OCI-LY3 (cell line): ENCODE results near the gene RFPL2.

ENCODE experiments used
- H2AFZ ChIP-seq: fragments of 200-600, 300-600 bp; shearing (Covaris generic); 2 replicates; pipeline ENCODE4 v1.6.0; 2014; ENCODE audit warnings: antibody characterized with exemption, low read depth, low read length
- H3K27ac ChIP-seq: fragments of 200-600, 300-600 bp; sonication (generic); 2 replicates; pipeline ENCODE4 v1.5.1; 2014; ENCODE audit warnings: mild to moderate bottlenecking, low read length, moderate library complexity, mixed read lengths
- H3K27me3 ChIP-seq: fragments of 200-600, 300-600 bp; sonication (generic); 2 replicates; pipeline ENCODE4 v1.6.1; 2014; ENCODE audit warnings: low read depth, low read length, mixed read lengths
- H3K36me3 ChIP-seq: fragments of 200-600, 300-600 bp; sonication (generic); replicated peaks from 2 replicates; pipeline ENCODE3; 2014; ENCODE audit warnings: low read depth, low read length, mixed read lengths
- H3K4me1 ChIP-seq: fragments of 300-600, 200-600 bp; sonication (generic); 2 replicates; pipeline ENCODE4 v1.6.1; 2014; ENCODE audit warnings: low read length, mixed read lengths
- H3K4me2 ChIP-seq: fragments of 200-600, 300-600 bp; sonication (generic); 2 replicates; pipeline ENCODE4 v1.6.1; 2014; ENCODE audit warnings: low read length, mixed read lengths
- H3K4me3 ChIP-seq: fragments of 300-600, 200-600 bp; sonication (generic); 2 replicates; pipeline ENCODE4 v1.5.1; 2014; ENCODE audit warnings: antibody characterized with exemption, mild to moderate bottlenecking, low read length, moderate library complexity
- H3K79me2 ChIP-seq: fragments of 300-600, 200-600 bp; shearing (Covaris generic); 2 replicates; pipeline ENCODE4 v1.6.1; 2014; ENCODE audit warnings: mild to moderate bottlenecking, low read length, mixed read lengths
- H3K9ac ChIP-seq: fragments of 300-600, 200-600 bp; shearing (Covaris generic); 2 replicates; pipeline ENCODE4 v1.6.0; 2014; ENCODE audit warnings: mild to moderate bottlenecking, low read length, moderate library complexity
- H3K9me3 ChIP-seq: fragments of 200-600, 300-600 bp; shearing (Covaris generic); 2 replicates; pipeline ENCODE4 v1.6.1; 2014; ENCODE audit warnings: low read length, mixed read lengths; ENCODE audit not compliant: insufficient read depth
- H4K20me1 ChIP-seq: fragments of 200-600, 300-600 bp; sonication (generic); 2 replicates; pipeline ENCODE4 v1.6.1; 2016; ENCODE audit warnings: low read length, mixed read lengths; ENCODE audit not compliant: insufficient read depth
- CTCF ChIP-seq: fragments of 200-600, 300-600 bp; sonication (generic); IDR thresholded peaks from 2 replicates; pipeline ENCODE4 v1.5.1; 2014; ENCODE audit warnings: antibody characterized with exemption, low read length, low read depth
- EZH2phosphoT487 ChIP-seq: fragments of 200-600 bp; shearing (Covaris generic); IDR thresholded peaks from 2 replicates; pipeline ENCODE4 v1.6.1; 2018; ENCODE audit warnings: antibody characterized with exemption, mixed run types, low read depth

Gene RFPL2

GRCh38 chr22:32245042-32245441 is 40.2 kb upstream of the RFPL2 start:
- no peaks in the 10 kb centered on the region for H3K79me2 ChIP-seq
- no peak overlapping the region for H3K27ac ChIP-seq
- H3K4me1 ChIP-seq: no peaks in the 10 kb centered on the region
- H3K9me3 ChIP-seq: no peaks in the 10 kb centered on the region
- no peaks in the 10 kb centered on the region for H3K36me3 ChIP-seq
- no peak overlapping the region for H3K4me2 ChIP-seq
- peaks cover 23% of the 10 kb centered on the region for H3K27me3 ChIP-seq
- no peaks in the 10 kb centered on the region for H4K20me1 ChIP-seq
- H2AFZ ChIP-seq: no peak overlapping the region
- H3K9ac ChIP-seq: no peak overlapping the region
- no peak for TF ChIP-seq EZH2phosphoT487
- TF ChIP-seq CTCF: no peak
- no peak overlapping the region for H3K4me3 ChIP-seq

- TF ChIP-seq EZH2phosphoT487 (no peak), CTCF (no peak)
- peaks cover 21% of the 10 kb centered on the region for H3K27me3 ChIP-seq
- no peak overlapping the region for H3K27ac ChIP-seq
- H3K4me3 ChIP-seq: no peak overlapping the region
- no peaks in the 10 kb centered on the region for H3K9me3 ChIP-seq
- no peak overlapping the region for H3K4me2 ChIP-seq
- no peaks in the 10 kb centered on the region for H3K36me3 ChIP-seq
- H3K79me2 ChIP-seq: no peaks in the 10 kb centered on the region
- H4K20me1 ChIP-seq: no peaks in the 10 kb centered on the region
- H3K9ac ChIP-seq: no peak overlapping the region
- H2AFZ ChIP-seq: no peak overlapping the region
- no peaks in the 10 kb centered on the region for H3K4me1 ChIP-seq
These were observed 39.7 kb upstream of the RFPL2 start for GRCh38 chr22:32244547-32244946.

- TF ChIP-seq EZH2phosphoT487 (no peak), CTCF (no peak)
- H3K4me1 ChIP-seq: no peaks in the 10 kb centered on the region
- no peak overlapping the region for H2AFZ ChIP-seq
- no peak overlapping the region for H3K4me2 ChIP-seq
- no peak overlapping the region for H3K4me3 ChIP-seq
- no peaks in the 10 kb centered on the region for H4K20me1 ChIP-seq
- no peaks in the 10 kb centered on the region for H3K79me2 ChIP-seq
- no peaks in the 10 kb centered on the region for H3K9me3 ChIP-seq
- no peak overlapping the region for H3K9ac ChIP-seq
- no peak overlapping the region for H3K27ac ChIP-seq
- peaks cover 25% of the 10 kb centered on the region for H3K27me3 ChIP-seq
- H3K36me3 ChIP-seq: no peaks in the 10 kb centered on the region
These were observed 35.6 kb upstream of the RFPL2 start for GRCh38 chr22:32240461-32240860.

GRCh38 chr22:32237906-32238305 is 33.0 kb upstream of the RFPL2 start:
- Histone ChIP-seq H3K4me3 (no peak overlapping the region), H3K4me2 (no peak overlapping the region), H2AFZ (no peak overlapping the region), H3K36me3 (no peaks in the 10 kb centered on the region), H3K9me3 (no peaks in the 10 kb centered on the region), H3K27ac (no peak overlapping the region), H3K79me2 (no peaks in the 10 kb centered on the region), H3K27me3 (peaks cover 30% of the 10 kb centered on the region), H3K9ac (no peak overlapping the region), H3K4me1 (no peaks in the 10 kb centered on the region), H4K20me1 (no peaks in the 10 kb centered on the region)
- TF ChIP-seq CTCF: no peak
- TF ChIP-seq EZH2phosphoT487: no peak
